Measurements from ENCODE around the gene ST3GAL6. TPM values are rescaled to one million over a fixed set of nuclear protein-coding genes. Genes with fewer than 3 reads are reported as not detected.

Gene ST3GAL6
- total RNA-seq, 4 donors from 2014 or later: 7.4 to 14.5 (median 9.9) TPM

GRCh38 chr3:98733053-98733811 lies 29.9 kb upstream of the ST3GAL6 start:
- Histone ChIP-seq H3K36me3 (no peaks in the 10 kb centered on the region), H3K4me3 (replicated peaks in 1 of 3) (peak overlapping the region; percentile 63 to 86 (median 84)), H3K27ac (peak overlapping the region; percentile 61 to 92 (median 92)), H3K9me3 (no peaks in the 10 kb centered on the region), H3K27me3 (no peaks in the 10 kb centered on the region), H3K4me1 (peaks cover 0 to 4% of the 10 kb centered on the region in 2 donors)
- TF ChIP-seq POLR2A (IDR thresholded peaks at IDR 0.05) (no peak), CTCF (IDR thresholded peaks at IDR 0.05) (no peak)
- intact Hi-C loops (cut with DNase I): loop anchor here (10.0 kb wide), 1 partner anchor 52 kb away; no protein-coding TSS in a partner anchor
- WGBS, 2 donors: 1 to 3% methylated on average over 22 to 25 of the region's 44 CpGs
- peak; percentile 44 to 46 for DNase-seq

- DNase-seq: no peak
- Histone ChIP-seq H3K4me3 (replicated peaks in 1 of 3) (peak overlapping the region; percentile 63 to 86 (median 84)), H3K27ac (peak overlapping the region in 1 of 3 donors; percentile 92), H3K4me1 (peaks cover 0 to 4% of the 10 kb centered on the region in 2 donors), H3K36me3 (no peaks in the 10 kb centered on the region), H3K27me3 (no peaks in the 10 kb centered on the region), H3K9me3 (no peaks in the 10 kb centered on the region)
- WGBS, 2 donors: 28 to 46% methylated on average over 15 of the region's 15 CpGs
- no peak for TF ChIP-seq POLR2A (IDR thresholded peaks at IDR 0.05)
- no peak for TF ChIP-seq CTCF (IDR thresholded peaks at IDR 0.05)
- intact Hi-C loops (cut with DNase I): loop anchor here (10.0 kb wide), 1 partner anchor 51 kb away; no protein-coding TSS in a partner anchor
Measured at GRCh38 chr3:98733812-98734281, 29.3 kb upstream of the ST3GAL6 start.

- 79 to 86% methylated on average over 4 of the region's 4 CpGs for WGBS, 2 donors
- Histone ChIP-seq H3K27ac (no peak overlapping the region), H3K27me3 (no peaks in the 10 kb centered on the region), H3K36me3 (no peaks in the 10 kb centered on the region), H3K4me3 (replicated peaks in 1 of 3) (no peak overlapping the region), H3K4me1 (peaks cover 0 to 4% of the 10 kb centered on the region in 2 donors), H3K9me3 (no peaks in the 10 kb centered on the region)
- intact Hi-C loops (cut with DNase I): loop anchor here (10.0 kb wide), 1 partner anchor 50 kb away; no protein-coding TSS in a partner anchor
- TF ChIP-seq CTCF (IDR thresholded peaks at IDR 0.05) (no peak), POLR2A (IDR thresholded peaks at IDR 0.05) (no peak)
- no peak for DNase-seq
Measured at GRCh38 chr3:98734306-98734705, 28.8 kb upstream of the ST3GAL6 start.

- Histone ChIP-seq H3K4me3 (replicated peaks in 1 of 3) (no peak overlapping the region), H3K36me3 (no peaks in the 10 kb centered on the region), H3K27ac (no peak overlapping the region), H3K4me1 (peaks cover 0 to 4% of the 10 kb centered on the region in 2 donors), H3K27me3 (no peaks in the 10 kb centered on the region), H3K9me3 (no peaks in the 10 kb centered on the region)
- TF ChIP-seq POLR2A (IDR thresholded peaks at IDR 0.05) (no peak), CTCF (IDR thresholded peaks at IDR 0.05) (no peak)
- intact Hi-C loops (cut with DNase I): loop anchor here (10.0 kb wide), 1 partner anchor 50 kb away; no protein-coding TSS in a partner anchor
- WGBS, 2 donors: 84 to 93% methylated on average over 4 of the region's 4 CpGs
- DNase-seq: no peak
Measured at GRCh38 chr3:98734735-98735134, 28.4 kb upstream of the ST3GAL6 start.

- Histone ChIP-seq H3K4me1 (peaks cover 0 to 4% of the 10 kb centered on the region in 2 donors), H3K4me3 (replicated peaks in 1 of 3) (no peak overlapping the region), H3K9me3 (no peaks in the 10 kb centered on the region), H3K27me3 (no peaks in the 10 kb centered on the region), H3K27ac (no peak overlapping the region), H3K36me3 (no peaks in the 10 kb centered on the region)
- intact Hi-C loops (cut with DNase I): loop anchor here (10.0 kb wide), 1 partner anchor 50 kb away; no protein-coding TSS in a partner anchor
- 94 to 99% methylated on average over 2 of the region's 2 CpGs for WGBS, 2 donors
- TF ChIP-seq POLR2A (IDR thresholded peaks at IDR 0.05) (no peak), CTCF (IDR thresholded peaks at IDR 0.05) (no peak)
- no peak for DNase-seq
Measured at GRCh38 chr3:98735296-98735695, 27.8 kb upstream of the ST3GAL6 start.

All from thyroid gland (tissue), 4 donors.